Measurements from ENCODE around the gene YTHDF1.
"Not testable (repeated sequence)": the region's sequence is repeated elsewhere in the genome, so short reads cannot be mapped to it uniquely, and the experiment has no call there.

Gene YTHDF1

DNA sequence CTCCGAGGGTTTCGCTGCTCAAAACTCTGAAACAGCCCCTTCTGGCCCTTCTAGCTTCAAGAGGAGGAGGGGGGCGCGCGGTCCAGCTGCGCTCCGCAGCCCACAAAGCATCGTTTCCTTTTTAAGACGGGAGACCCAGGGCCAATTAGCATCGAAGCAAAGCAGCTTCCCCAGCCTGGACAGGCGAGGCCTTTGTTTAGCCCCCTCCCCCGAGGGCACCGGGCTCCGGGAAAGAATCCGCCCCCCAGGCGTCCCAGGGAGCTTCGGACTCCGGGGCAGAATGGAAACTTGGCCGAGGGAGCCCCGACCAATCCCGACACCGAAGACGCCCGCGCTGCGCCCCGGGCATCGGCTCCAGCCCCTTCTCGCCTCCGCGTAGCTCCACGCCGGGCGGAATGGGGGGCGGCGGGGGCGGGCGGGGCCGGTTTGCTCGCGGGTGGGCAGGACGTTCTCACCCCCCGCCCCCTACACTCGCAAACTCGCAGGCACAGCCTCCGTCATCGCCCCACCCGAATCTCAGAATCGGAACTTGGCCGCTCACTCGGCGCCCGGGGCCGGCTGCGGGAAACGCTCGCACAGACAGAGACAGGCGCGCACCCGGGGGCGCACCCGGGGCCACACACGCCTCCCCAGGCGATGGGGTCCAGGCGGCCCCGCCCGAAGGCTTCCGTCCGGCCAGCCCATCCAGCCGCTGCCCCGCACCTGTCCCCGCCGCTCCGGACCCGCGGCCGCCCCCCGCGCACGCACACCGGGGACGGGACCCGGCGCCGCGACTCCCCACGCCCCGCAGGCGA, 37.7 kb upstream of the YTHDF1 start:
- H3K4me2 ChIP-seq: peak overlapping the region; percentile 90 to 100 (median 95)
- H3K36me3 ChIP-seq: no peaks in the 10 kb centered on the region
- TF ChIP-seq Cebpa-rat (IDR thresholded peaks at IDR 0.05): no peak
- peaks cover 0 to 73% (median 23%) of the 10 kb centered on the region in 11 experiments; a peak in 18 of 22 replicates for H4K20me1 ChIP-seq
- peak overlapping the region in 4 of 11 experiments; percentile 48 to 70 (median 60); a peak in 7 of 22 replicates for H3K27ac ChIP-seq
- H3K4me1 ChIP-seq: peaks cover 39 to 98% (median 93%) of the 10 kb centered on the region in 10 experiments
- H3K27me3 ChIP-seq: peaks cover 44 to 94% (median 53%) of the 10 kb centered on the region in 11 experiments
- H3K4me3 ChIP-seq: peak overlapping the region; percentile 45 to 77 (median 62)
- H3K9ac ChIP-seq: peak overlapping the region in 10 of 11 experiments; percentile 36 to 82 (median 62); a peak in 14 of 22 replicates
- no peaks in the 10 kb centered on the region for H3K9me3 ChIP-seq (replicated peaks in 1 of 11)

DNA sequence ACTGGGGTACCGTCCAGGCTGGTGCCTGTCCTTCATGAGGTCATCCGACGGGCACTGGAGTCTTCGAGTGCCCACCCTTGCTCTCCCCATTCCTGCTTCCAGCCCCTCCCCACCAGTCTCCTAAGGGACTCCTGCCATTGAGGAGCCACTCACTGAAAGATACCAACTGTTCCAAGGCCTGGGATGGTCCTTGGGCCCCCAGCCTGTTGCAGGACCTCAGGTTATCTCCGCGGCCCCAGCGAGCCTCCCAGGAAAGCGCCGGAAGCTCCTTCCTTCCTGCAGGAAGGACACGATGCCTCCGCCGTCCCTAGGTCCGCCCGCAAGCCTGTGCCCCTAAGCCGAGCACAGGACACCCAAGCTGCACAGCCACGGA, 37.1 kb upstream of the YTHDF1 start:
- H3K9ac ChIP-seq: peak overlapping the region in 6 of 11 experiments; percentile 0 to 82 (median 66); a peak in 10 of 22 replicates
- peaks cover 38 to 98% (median 93%) of the 10 kb centered on the region in 10 experiments for H3K4me1 ChIP-seq
- H3K4me3 ChIP-seq: peak overlapping the region; percentile 42 to 77 (median 62)

DNA sequence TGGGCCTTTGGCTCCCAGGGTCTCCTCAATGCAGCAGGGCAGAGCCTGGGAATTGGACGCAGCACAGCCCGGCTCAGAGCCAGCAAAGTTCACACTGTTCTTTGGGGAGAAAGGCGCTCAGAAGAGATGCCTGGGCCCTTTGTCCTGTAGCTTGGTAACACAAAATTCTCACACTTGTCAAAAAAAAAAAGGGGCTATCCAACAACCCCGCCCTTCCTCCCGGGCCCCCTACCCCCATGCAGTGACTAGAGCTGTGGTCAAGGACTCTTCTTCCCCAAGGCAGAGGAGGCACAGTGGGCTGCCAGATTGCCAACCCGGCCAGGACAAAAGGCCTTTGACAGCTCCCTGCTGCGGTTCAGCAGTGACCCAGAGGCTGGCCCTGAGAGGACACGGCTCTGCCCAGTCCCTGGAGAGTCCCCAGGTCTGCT, 36.4 kb upstream of the YTHDF1 start:
- H4K20me1 ChIP-seq: peaks cover 0 to 76% (median 19%) of the 10 kb centered on the region in 11 experiments; a peak in 17 of 22 replicates
- H3K4me2 ChIP-seq: peak overlapping the region in 9 of 11 experiments; percentile 91 to 100 (median 98); a peak in 16 of 22 replicates
- H3K27ac ChIP-seq: peak overlapping the region in 2 of 11 experiments; percentile 25 to 30; a peak in 1 of 22 replicates
- TF ChIP-seq Cebpa-rat (IDR thresholded peaks at IDR 0.05): no peak
- peak overlapping the region in 5 of 11 experiments; percentile 12 to 82 (median 75); a peak in 7 of 22 replicates for H3K9ac ChIP-seq
- H3K9me3 ChIP-seq (replicated peaks in 1 of 11): no peaks in the 10 kb centered on the region
- H3K4me3 ChIP-seq: peak overlapping the region in 4 of 10 experiments; percentile 62 to 77 (median 70); a peak in 6 of 20 replicates
- peaks cover 44 to 98% (median 93%) of the 10 kb centered on the region in 10 experiments for H3K4me1 ChIP-seq
- no peaks in the 10 kb centered on the region for H3K36me3 ChIP-seq
- peaks cover 44 to 94% (median 53%) of the 10 kb centered on the region in 11 experiments for H3K27me3 ChIP-seq

More for the DNA sequence above, 37.1 kb upstream of the YTHDF1 start:
- H4K20me1 ChIP-seq: peaks cover 0 to 73% (median 20%) of the 10 kb centered on the region in 11 experiments; a peak in 17 of 22 replicates
- H3K9me3 ChIP-seq (replicated peaks in 1 of 11): no peaks in the 10 kb centered on the region
- no peaks in the 10 kb centered on the region for H3K36me3 ChIP-seq
- H3K4me2 ChIP-seq: peak overlapping the region; percentile 90 to 100 (median 95)
- peaks cover 44 to 94% (median 53%) of the 10 kb centered on the region in 11 experiments for H3K27me3 ChIP-seq
- H3K27ac ChIP-seq: peak overlapping the region in 3 of 11 experiments; percentile 4 to 41 (median 22); a peak in 3 of 22 replicates
- no peak for TF ChIP-seq Cebpa-rat (IDR thresholded peaks at IDR 0.05)

DNA sequence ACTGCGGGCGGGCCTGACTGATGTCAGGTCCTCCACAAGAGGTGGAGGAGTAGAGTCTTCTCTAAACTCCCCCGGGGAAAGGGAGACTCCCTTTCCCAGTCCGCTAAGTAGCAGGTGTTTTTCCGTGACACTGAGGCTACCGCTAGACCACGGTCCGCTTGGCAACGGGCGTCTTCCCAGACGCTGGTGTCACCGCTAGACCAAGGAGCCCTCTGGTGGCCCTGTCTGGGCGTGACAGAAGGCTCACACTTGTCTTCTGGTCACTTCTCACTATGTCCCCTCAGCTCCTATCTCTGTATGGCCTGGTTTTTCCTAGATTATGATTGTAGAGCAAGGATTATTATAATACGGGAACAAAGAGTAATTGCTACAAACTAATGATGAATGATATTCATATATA, 35.4 kb upstream of the YTHDF1 start:
- Histone ChIP-seq H3K4me3 (peak overlapping the region in 3 of 10 experiments; percentile 67 to 77 (median 74); a peak in 6 of 20 replicates), H4K20me1 (peaks cover 0 to 76% (median 26%) of the 10 kb centered on the region in 11 experiments; a peak in 17 of 22 replicates), H3K4me1 (peaks cover 54 to 98% (median 93%) of the 10 kb centered on the region in 10 experiments), H3K27me3 (peaks cover 38 to 96% (median 46%) of the 10 kb centered on the region in 11 experiments), H3K4me2 (peak overlapping the region in 8 of 11 experiments; percentile 33 to 100 (median 96); a peak in 15 of 22 replicates), H3K9ac (peak overlapping the region in 1 of 11 experiments; percentile 82; a peak in 3 of 22 replicates)
- H3K27ac ChIP-seq; H3K36me3 ChIP-seq; H3K9me3 ChIP-seq (replicated peaks in 1 of 11): not testable (repeated sequence)

DNA sequence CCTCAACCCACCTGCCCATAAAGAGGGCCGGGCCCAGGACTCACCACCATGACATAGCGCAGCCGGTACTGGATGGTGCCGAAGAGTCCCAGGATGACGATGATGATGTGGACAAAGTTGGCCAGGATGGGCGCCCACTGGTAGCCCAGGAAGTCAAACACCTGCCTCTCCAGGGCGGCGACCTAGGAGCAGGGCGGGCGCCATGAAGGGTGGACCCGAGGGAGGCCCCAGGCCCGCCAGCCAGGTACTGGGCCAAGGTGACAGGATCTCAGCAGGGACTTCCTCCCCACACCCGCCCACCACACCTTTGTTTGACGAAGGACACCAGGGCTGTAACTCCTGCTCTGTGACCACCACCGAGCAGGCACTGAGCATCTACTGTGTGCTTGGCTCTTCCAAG, 34.0 kb upstream of the YTHDF1 start:
- peak overlapping the region in 3 of 10 experiments; percentile 6 to 40 (median 27); a peak in 4 of 20 replicates for H3K4me3 ChIP-seq

DNA sequence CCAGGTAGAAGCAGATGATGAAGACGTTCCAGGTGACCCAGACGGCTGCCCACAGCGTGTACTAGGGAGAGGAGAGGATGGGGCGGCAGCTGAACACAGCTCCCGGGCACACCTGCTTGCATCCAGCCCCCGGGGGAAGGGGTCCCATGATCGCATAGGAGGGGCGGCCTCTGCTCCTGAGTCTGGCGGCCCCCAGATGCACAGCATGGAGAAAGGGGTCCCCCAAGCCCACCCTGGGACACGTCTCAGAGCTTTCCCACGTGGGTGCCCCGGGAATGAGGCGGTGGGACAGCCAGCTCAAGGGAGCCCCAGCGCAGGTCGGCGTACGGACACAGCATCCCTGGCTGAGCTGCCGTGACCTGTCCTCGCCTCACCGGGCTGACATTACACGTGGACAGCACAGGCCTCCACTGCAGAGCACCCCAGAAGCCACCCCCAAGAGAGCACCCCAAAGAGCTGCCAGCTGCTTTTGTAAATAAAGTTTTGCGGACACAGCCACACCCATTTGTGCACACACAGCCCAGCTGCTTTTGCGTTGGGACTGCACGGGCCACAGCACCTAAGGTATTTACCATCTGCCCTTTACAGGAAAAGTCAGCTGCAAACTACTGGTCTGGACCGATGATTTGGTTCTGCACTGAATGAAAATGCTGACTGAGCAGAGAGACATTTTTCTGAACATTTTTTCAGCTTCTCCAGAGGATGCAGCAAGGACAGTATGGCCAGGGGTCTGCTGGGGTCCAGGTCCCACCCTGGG, 33.1 kb upstream of the YTHDF1 start:
- Histone ChIP-seq H3K27me3 (peaks cover 16 to 83% (median 24%) of the 10 kb centered on the region in 11 experiments), H3K9ac (peak overlapping the region in 4 of 11 experiments; percentile 26 to 56 (median 49); a peak in 9 of 22 replicates), H3K4me1 (peaks cover 47 to 97% (median 91%) of the 10 kb centered on the region in 10 experiments), H4K20me1 (peaks cover 0 to 74% (median 22%) of the 10 kb centered on the region in 11 experiments; a peak in 15 of 22 replicates), H3K27ac (peak overlapping the region in 2 of 11 experiments; percentile 33 to 60; a peak in 3 of 22 replicates), H3K9me3 (replicated peaks in 1 of 11) (no peaks in the 10 kb centered on the region), H3K4me3 (peak overlapping the region in 3 of 10 experiments; percentile 6 to 40 (median 27); a peak in 6 of 20 replicates), H3K36me3 (no peaks in the 10 kb centered on the region; a peak in 1 of 22 replicates), H3K4me2 (peak overlapping the region; percentile 3 to 97 (median 91); a peak in 20 of 22 replicates)
- TF ChIP-seq Cebpa-rat (IDR thresholded peaks at IDR 0.05): no peak

More for the DNA sequence above, 34.0 kb upstream of the YTHDF1 start:
- TF ChIP-seq Cebpa-rat (IDR thresholded peaks at IDR 0.05): no peak
- Histone ChIP-seq H3K4me1 (peaks cover 53 to 96% (median 91%) of the 10 kb centered on the region in 10 experiments), H3K4me2 (peak overlapping the region in 10 of 11 experiments; percentile 7 to 97 (median 92); a peak in 18 of 22 replicates), H3K27me3 (peaks cover 23 to 92% (median 32%) of the 10 kb centered on the region in 11 experiments), H3K36me3 (no peaks in the 10 kb centered on the region; a peak in 1 of 22 replicates), H3K9ac (peak overlapping the region in 5 of 11 experiments; percentile 15 to 56 (median 44); a peak in 6 of 22 replicates), H3K9me3 (replicated peaks in 1 of 11) (no peaks in the 10 kb centered on the region), H4K20me1 (peaks cover 0 to 71% (median 25%) of the 10 kb centered on the region in 11 experiments; a peak in 17 of 22 replicates), H3K27ac (peak overlapping the region in 3 of 11 experiments; percentile 5 to 60 (median 33); a peak in 4 of 22 replicates)

DNA sequence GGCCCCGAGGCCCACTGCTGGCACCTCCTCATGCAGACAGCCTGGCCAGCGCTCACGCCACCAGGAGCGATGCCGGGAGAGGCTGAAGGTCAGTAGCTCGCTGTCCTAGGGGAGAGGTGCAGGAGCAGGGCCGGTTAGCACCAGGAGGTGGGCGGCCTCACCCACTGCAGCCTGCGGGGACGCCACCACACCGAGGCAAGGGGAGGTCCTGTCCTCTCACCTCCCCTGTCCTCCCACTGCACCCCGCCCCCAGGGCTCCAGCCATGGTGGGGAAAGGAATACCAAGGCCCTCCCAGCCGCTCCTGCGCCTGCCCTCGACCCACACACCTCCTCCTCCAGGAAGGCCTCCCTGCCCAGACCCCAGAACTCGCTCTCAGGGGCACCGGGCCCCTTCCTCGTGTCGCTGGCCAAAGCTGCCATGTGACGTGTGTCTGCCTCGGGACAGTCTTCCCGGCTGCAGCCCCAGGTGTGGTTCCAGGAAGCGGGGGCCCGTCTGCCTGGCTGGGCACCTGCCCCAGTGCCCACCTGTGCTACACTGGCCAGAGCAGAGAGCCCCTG, 31.8 kb upstream of the YTHDF1 start:
- H3K4me3 ChIP-seq: peak overlapping the region in 2 of 10 experiments; percentile 7 to 29; a peak in 3 of 20 replicates
- peak overlapping the region in 2 of 11 experiments; percentile 2 to 9; a peak in 1 of 22 replicates for H3K27ac ChIP-seq
- peaks cover 37 to 99% (median 92%) of the 10 kb centered on the region in 10 experiments for H3K4me1 ChIP-seq
- peaks cover 0 to 5% (median 0%) of the 10 kb centered on the region in 11 experiments; a peak in 1 of 22 replicates for H3K36me3 ChIP-seq
- H3K27me3 ChIP-seq: peaks cover 4 to 75% (median 11%) of the 10 kb centered on the region in 11 experiments; a peak in 21 of 22 replicates
- peak overlapping the region in 4 of 11 experiments; percentile 1 to 54 (median 34); a peak in 5 of 22 replicates for H3K9ac ChIP-seq
- TF ChIP-seq Cebpa-rat (IDR thresholded peaks at IDR 0.05): no peak
- H3K4me2 ChIP-seq: peak overlapping the region; percentile 20 to 98 (median 92)
- peaks cover 0 to 74% (median 16%) of the 10 kb centered on the region in 11 experiments; a peak in 14 of 22 replicates for H4K20me1 ChIP-seq
- H3K9me3 ChIP-seq (replicated peaks in 1 of 11): no peaks in the 10 kb centered on the region

All from BLaER1 treated with 17β-estradiol and CSF1 and Interleukin-3, amounts not matched to agents 10 nM and 100 nM (cell line).